Fibroblast of lung (primary cell): Measurements from ENCODE around the gene CREBRF.

ENCODE experiments used
- EZH2 ChIP-seq: IDR thresholded peaks from 2 replicates; pipeline ENCODE4 v1.5.1; 2012; ENCODE audit warnings: low read length, control low read depth, mild to moderate bottlenecking; ENCODE audit errors: missing control alignments
- TF ChIP-seq, protein P1 (sequence below), 2 donors: IDR thresholded peaks in 1 of 2; conservative IDR thresholded peaks in 1 of 2; 1 replicate in 1 of 2; 2 replicates in 1 of 2; pipeline ENCODE4 v1.5.1; 2011 to 2012; ENCODE audit warnings: low read length in 2 of 2, control low read depth in 1 of 2, inconsistent platforms in 1 of 2, low read depth in 1 of 2, mild to moderate bottlenecking in 1 of 2

DNA sequence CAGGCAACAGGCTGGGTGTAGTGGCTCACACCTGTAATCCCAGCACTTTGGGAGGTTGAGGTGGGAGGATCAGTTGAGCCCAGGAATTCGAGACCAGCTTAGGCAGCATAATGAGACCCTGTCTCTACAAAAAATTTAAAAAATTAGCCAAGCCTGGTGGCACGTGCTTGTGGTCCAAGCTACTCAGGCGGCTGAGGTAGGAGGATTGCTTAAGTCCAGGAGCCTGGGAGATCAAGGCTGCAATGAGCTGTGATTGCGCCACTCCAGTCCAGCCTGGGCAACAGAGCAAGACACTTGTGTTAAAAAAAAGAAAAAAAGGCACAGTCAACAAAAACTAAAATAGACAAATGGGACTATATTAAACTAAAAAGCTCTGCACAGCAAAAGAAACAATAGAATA is 43.3 kb upstream of the CREBRF start:
- TF ChIP-seq, protein P1, sequence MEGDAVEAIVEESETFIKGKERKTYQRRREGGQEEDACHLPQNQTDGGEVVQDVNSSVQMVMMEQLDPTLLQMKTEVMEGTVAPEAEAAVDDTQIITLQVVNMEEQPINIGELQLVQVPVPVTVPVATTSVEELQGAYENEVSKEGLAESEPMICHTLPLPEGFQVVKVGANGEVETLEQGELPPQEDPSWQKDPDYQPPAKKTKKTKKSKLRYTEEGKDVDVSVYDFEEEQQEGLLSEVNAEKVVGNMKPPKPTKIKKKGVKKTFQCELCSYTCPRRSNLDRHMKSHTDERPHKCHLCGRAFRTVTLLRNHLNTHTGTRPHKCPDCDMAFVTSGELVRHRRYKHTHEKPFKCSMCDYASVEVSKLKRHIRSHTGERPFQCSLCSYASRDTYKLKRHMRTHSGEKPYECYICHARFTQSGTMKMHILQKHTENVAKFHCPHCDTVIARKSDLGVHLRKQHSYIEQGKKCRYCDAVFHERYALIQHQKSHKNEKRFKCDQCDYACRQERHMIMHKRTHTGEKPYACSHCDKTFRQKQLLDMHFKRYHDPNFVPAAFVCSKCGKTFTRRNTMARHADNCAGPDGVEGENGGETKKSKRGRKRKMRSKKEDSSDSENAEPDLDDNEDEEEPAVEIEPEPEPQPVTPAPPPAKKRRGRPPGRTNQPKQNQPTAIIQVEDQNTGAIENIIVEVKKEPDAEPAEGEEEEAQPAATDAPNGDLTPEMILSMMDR (conservative IDR thresholded peaks at IDR 0.05 in 1 of 2, IDR thresholded peaks at IDR 0.05 in 1 of 2; ENCODE audit: low read depth in 1 of 2, low read length in 2 of 2) = no peak
- TF ChIP-seq EZH2 = no peak
